Measurements from ENCODE around the gene TSPAN15.

TSPAN15 gene

GRCh38 chr10:69464801-69465401 lies 13.6 kb downstream of the TSPAN15 start:
- DNase-seq: peak in 12 of 56 donors; percentile 15 to 54 (median 38)

GRCh38 chr10:69465457-69466157 lies 14.3 kb downstream of the TSPAN15 start:
- no peak for DNase-seq

GRCh38 chr10:69466158-69466490 lies 14.9 kb downstream of the TSPAN15 start:
- DNase-seq: no peak

GRCh38 chr10:69466689-69467088 lies 15.4 kb downstream of the TSPAN15 start:
- DNase-seq: peak in 16 of 56 donors; percentile 9 to 66 (median 38)

- no peak for DNase-seq
These were observed 16.9 kb downstream of the TSPAN15 start for GRCh38 chr10:69467928-69468750.

- no peak for DNase-seq
These were observed 17.5 kb downstream of the TSPAN15 start for GRCh38 chr10:69468751-69469089.

GRCh38 chr10:69469976-69470375 lies 18.7 kb downstream of the TSPAN15 start:
- no peak for DNase-seq

- no peak for DNase-seq
These were observed 19.5 kb downstream of the TSPAN15 start for GRCh38 chr10:69470463-69471384.

GRCh38 chr10:69472142-69472541 lies 20.9 kb downstream of the TSPAN15 start:
- DNase-seq: no peak

- no peak for DNase-seq
These were observed 21.3 kb downstream of the TSPAN15 start for GRCh38 chr10:69472544-69472943.

GRCh38 chr10:69473304-69473990 lies 22.2 kb downstream of the TSPAN15 start:
- DNase-seq: no peak

GRCh38 chr10:69474742-69475432 lies 23.6 kb downstream of the TSPAN15 start:
- no peak for DNase-seq

GRCh38 chr10:69475433-69475830 lies 24.2 kb downstream of the TSPAN15 start:
- no peak for DNase-seq

- DNase-seq: peak in 3 of 56 donors; percentile 30 to 39 (median 31)
These were observed 26.8 kb downstream of the TSPAN15 start for GRCh38 chr10:69477968-69478597.

GRCh38 chr10:69479240-69480067 lies 28.2 kb downstream of the TSPAN15 start:
- peak in 31 of 56 donors; percentile 24 to 71 (median 46) for DNase-seq

- DNase-seq: peak in 3 of 56 donors; percentile 21 to 60 (median 31)
These were observed 28.8 kb downstream of the TSPAN15 start for GRCh38 chr10:69480068-69480412.

GRCh38 chr10:69481305-69481704 lies 30.0 kb downstream of the TSPAN15 start:
- peak in 1 of 56 donors; percentile 41 for DNase-seq

- DNase-seq: no peak
These were observed 30.7 kb downstream of the TSPAN15 start for GRCh38 chr10:69481811-69482524.

Data from amygdala (tissue), 56 donors.